Measurements from ENCODE around the gene LRRC59. TPM values are rescaled to one million over a fixed set of nuclear protein-coding genes. Genes with fewer than 3 reads are reported as not detected.

Gene LRRC59
- total and polyA plus RNA-seq, 2 of the 13 experiments (the other 11 are each of a cell fraction or from before 2014, with no cell fraction given) = 87.3 to 222 TPM

DNA sequence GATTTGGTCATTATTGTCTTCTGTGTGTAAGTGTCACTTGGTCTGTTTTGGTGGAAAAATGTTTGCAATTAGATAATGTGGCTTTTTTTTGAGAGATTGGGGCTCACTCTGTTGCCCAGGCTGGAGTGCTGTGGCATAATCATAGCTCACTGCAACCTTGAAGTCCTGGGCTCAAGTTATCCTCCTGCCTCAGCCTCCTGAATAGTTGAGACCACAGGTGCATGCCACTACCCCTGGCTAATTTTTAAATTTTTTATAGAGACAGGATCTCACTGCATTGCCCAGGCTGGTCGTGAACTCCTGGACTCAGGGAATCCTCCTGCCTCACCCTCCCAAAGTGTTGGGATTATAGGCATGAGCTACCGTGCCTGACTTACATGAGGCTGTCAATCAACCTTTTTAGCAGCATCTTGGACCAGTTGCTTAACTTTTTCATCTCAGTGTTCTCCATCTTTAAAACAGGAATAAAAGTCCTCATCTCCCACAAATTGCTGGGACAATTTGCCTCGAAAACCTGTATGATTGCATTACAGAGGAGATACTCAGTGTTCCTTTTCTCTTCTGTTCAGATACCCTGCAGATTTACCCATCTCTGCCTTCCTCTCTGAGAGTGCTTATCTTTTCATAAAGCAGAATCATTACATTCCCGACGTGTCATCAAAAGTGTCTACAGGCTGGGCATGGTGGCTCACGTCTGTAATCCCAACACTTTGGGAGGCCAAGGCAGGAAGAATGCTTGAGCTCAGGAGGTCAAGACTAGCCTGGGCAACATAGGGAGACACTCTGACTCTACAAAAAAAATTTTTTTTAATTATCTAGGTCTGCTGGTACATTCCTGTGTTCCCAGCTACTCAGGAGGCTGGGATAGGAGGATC lies 47.8 kb upstream of the LRRC59 start (continued):
- TF ChIP-seq ARID4A (CRISPR knock-in tag; IDR thresholded peaks at IDR 0.05; ENCODE audit: borderline replicate concordance) (no peak), ZNF773 (CRISPR knock-in tag; IDR thresholded peaks at IDR 0.05; ENCODE audit: borderline replicate concordance) (no peak), PHF8 (CRISPR knock-in tag; IDR thresholded peaks at IDR 0.05) (no peak)

GRCh38 chr17:50443505-50443974 lies 46.2 kb upstream of the LRRC59 start:
- Histone ChIP-seq H3K27ac (ENCODE audit: extremely low read length, insufficient read depth, low read length) (no peak overlapping the region), H3K9ac (ENCODE audit: insufficient read depth, low read depth, low read length) (no peak overlapping the region), H3K9me3 (ENCODE audit: low read length) (no peaks in the 10 kb centered on the region), H3K36me3 (replicated peaks in 1 of 2; ENCODE audit: control insufficient read depth in 1 of 2, insufficient read depth in 2 of 2, low read length in 2 of 2) (peaks cover 3 to 6% of the 10 kb centered on the region in 2 experiments; a peak in 2 of 5 replicates), H3K4me1 (ENCODE audit: insufficient read depth, low read length) (peaks cover 56% of the 10 kb centered on the region), H4K20me1 (ENCODE audit: insufficient read depth, low read length) (no peaks in the 10 kb centered on the region), H3K4me3 (replicated peaks in 1 of 3; ENCODE audit: insufficient read depth in 1 of 3, low read depth in 2 of 3, low read length in 3 of 3) (no peak overlapping the region), H2AFZ (ENCODE audit: low read length) (no peak overlapping the region), H3K79me2 (ENCODE audit: insufficient read depth, low read length) (peaks cover 10% of the 10 kb centered on the region), H3K27me3 (ENCODE audit: control insufficient read depth in 1 of 2, insufficient read depth in 2 of 2, low read length in 2 of 2) (no peaks in the 10 kb centered on the region), H3K4me2 (ENCODE audit: low read depth, low read length) (no peak overlapping the region)
- POLR2A ChIA-PET = interaction anchor here (1.1 to 1.2 kb wide), 2 partner anchors 14 to 15 kb away, joined by 3 read pairs; no protein-coding TSS in a partner anchor
- no peak for ATAC-seq
- 87% methylated on average over 3 of the region's 3 CpGs for WGBS (ENCODE audit: low lambda C conversion rate)
- CTCF ChIA-PET (ENCODE audit: low intra/inter-chr PET ratio, low total read pairs) = no interaction called here
- in situ Hi-C loops (cut with HindIII; ENCODE audit: extremely low pct_ligation_motif_present, low pct_unique_long_range_greater_than_20kb) = no loop called here
- DNase-seq (ENCODE audit: low spot score) = no peak
- FAIRE-seq = no peak
- BruUV-seq (replicated peaks) = TSS peak; percentile 28
- intact Hi-C loops (cut with micrococcal nuclease; ENCODE audit: unreplicated experiment) = no loop called here
- TF ChIP-seq PHF20 (CRISPR knock-in tag; IDR thresholded peaks at IDR 0.05) (no peak), ZFP36L1 (CRISPR knock-in tag; IDR thresholded peaks at IDR 0.05) (0 out of 2 replicates have a peak, but pooled peaks have one; percentile 52), NR2F2 (IDR thresholded peaks at IDR 0.05; ENCODE audit: borderline replicate concordance, low read depth) (no peak), RNF219 (CRISPR knock-in tag; IDR thresholded peaks at IDR 0.05) (no peak)
- TF ChIP-seq, protein P1, sequence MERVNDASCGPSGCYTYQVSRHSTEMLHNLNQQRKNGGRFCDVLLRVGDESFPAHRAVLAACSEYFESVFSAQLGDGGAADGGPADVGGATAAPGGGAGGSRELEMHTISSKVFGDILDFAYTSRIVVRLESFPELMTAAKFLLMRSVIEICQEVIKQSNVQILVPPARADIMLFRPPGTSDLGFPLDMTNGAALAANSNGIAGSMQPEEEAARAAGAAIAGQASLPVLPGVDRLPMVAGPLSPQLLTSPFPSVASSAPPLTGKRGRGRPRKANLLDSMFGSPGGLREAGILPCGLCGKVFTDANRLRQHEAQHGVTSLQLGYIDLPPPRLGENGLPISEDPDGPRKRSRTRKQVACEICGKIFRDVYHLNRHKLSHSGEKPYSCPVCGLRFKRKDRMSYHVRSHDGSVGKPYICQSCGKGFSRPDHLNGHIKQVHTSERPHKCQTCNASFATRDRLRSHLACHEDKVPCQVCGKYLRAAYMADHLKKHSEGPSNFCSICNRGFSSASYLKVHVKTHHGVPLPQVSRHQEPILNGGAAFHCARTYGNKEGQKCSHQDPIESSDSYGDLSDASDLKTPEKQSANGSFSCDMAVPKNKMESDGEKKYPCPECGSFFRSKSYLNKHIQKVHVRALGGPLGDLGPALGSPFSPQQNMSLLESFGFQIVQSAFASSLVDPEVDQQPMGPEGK (CRISPR knock-in tag; IDR thresholded peaks at IDR 0.05) = 0 out of 2 replicates have a peak, but pooled peaks have one; percentile 19
- TF ChIP-seq, protein P2, sequence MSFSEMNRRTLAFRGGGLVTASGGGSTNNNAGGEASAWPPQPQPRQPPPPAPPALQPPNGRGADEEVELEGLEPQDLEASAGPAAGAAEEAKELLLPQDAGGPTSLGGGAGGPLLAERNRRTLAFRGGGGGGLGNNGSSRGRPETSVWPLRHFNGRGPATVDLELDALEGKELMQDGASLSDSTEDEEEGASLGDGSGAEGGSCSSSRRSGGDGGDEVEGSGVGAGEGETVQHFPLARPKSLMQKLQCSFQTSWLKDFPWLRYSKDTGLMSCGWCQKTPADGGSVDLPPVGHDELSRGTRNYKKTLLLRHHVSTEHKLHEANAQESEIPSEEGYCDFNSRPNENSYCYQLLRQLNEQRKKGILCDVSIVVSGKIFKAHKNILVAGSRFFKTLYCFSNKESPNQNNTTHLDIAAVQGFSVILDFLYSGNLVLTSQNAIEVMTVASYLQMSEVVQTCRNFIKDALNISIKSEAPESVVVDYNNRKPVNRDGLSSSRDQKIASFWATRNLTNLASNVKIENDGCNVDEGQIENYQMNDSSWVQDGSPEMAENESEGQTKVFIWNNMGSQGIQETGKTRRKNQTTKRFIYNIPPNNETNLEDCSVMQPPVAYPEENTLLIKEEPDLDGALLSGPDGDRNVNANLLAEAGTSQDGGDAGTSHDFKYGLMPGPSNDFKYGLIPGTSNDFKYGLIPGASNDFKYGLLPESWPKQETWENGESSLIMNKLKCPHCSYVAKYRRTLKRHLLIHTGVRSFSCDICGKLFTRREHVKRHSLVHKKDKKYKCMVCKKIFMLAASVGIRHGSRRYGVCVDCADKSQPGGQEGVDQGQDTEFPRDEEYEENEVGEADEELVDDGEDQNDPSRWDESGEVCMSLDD (CRISPR knock-in tag; IDR thresholded peaks at IDR 0.05; ENCODE audit: borderline replicate concordance) = no peak

Measured in HepG2 (cell line).